Transverse colon (tissue), 4 donors: ENCODE results near the gene SETD3. TPM values are rescaled to one million over a fixed set of nuclear protein-coding genes. Genes with fewer than 3 reads are reported as not detected.

Source experiments
- DNase-seq: peaks from one replicate; pipeline ENCODE4 v3.0.0-alpha.2; 2019
- H3K27ac ChIP-seq, 4 donors: fragments of 200-600 bp; sonication (generic); 2 replicates each; pipeline ENCODE4 v1.5.1; 2016 to 2018; ENCODE audit warnings: inconsistent platforms in 4 of 4
- H3K27me3 ChIP-seq: fragments of 200-600 bp; sonication (generic); 2 replicates; pipeline ENCODE4 v1.5.1; 2017; ENCODE audit warnings: inconsistent platforms
- H3K36me3 ChIP-seq, 4 donors: fragments of 200-600 bp; sonication (generic); 2 replicates each; pipeline ENCODE4 v1.5.1; 2017 to 2019; ENCODE audit warnings: inconsistent platforms in 4 of 4
- H3K4me1 ChIP-seq, 4 donors: fragments of 200-600 bp; sonication (generic); 2 replicates each; pipeline ENCODE4 v1.5.1; 2017 to 2020; ENCODE audit warnings: inconsistent platforms in 4 of 4
- H3K4me3 ChIP-seq, 4 donors: fragments of 200-600 bp; sonication (generic); 1 replicate in 1 of 4; 2 replicates in 3 of 4; pipeline versions ENCODE4 v1.5.1 to v1.6.1; 2017 to 2019; ENCODE audit warnings: inconsistent platforms in 4 of 4
- H3K9me3 ChIP-seq, 2 donors: fragments of 200-600 bp; sonication (generic); 2 replicates each; pipeline ENCODE4 v1.5.1; 2017 to 2019; ENCODE audit warnings: inconsistent platforms in 2 of 2
- EP300 ChIP-seq: sonication (generic); formaldehyde crosslinking; IDR thresholded peaks from one replicate; pipeline ENCODE4 v1.6.1; 2017; ENCODE audit warnings: antibody characterized with exemption, low read depth
- POLR2A ChIP-seq: fragments of 450-650 bp; IDR thresholded peaks from one replicate; pipeline ENCODE4 v1.6.1; 2016; ENCODE audit warnings: antibody characterized with exemption, mild to moderate bottlenecking, moderate library complexity
- POLR2AphosphoS5 ChIP-seq, 3 donors: sonication (generic); formaldehyde crosslinking; IDR thresholded peaks; one replicate each; pipeline ENCODE4 v1.6.1; 2016; ENCODE audit warnings: antibody characterized with exemption in 3 of 3
- WGBS, 2 donors: methylation state at CpG; one replicate each; pipeline ENCODE4 v1.1.5; 2018; ENCODE audit warnings: low coverage in 1 of 2; 5-methylcytosine and 5-hydroxymethylcytosine counted together
- in situ Hi-C, 4 donors: fragments of 200-750 bp; cut with MboI; loops; one replicate each; pipeline versions ENCODE4 v1.15.0 to v1.15.1; 2017; ENCODE audit warnings: low sequenced_read_pairs in 3 of 4, low pct_ligation_motif_present in 1 of 4, low pct_unique_long_range_greater_than_20kb in 1 of 4
- intact Hi-C: fragments of 100-400 bp; cut with DNase I; formaldehyde crosslinking; loops from one replicate; pipeline ENCODE4 v1.15.1; 2023; ENCODE audit warnings: low total_unique reads
- total RNA-seq, 4 donors: library from RNA; depleted of rRNA; stranded (reverse); fragments of >200 nt; gene quantifications; one replicate each; pipeline ENCODE4 v1.1.0, GENCODE V29; 2016
- TF ChIP-seq, protein P1 (sequence below), 5 experiments: fragments of 200-600 bp in 3 of 5; fragments of 450-650 bp in 2 of 5; sonication (generic) in 3 of 5; IDR thresholded peaks; 1 replicate in 2 of 5; 2 replicates in 3 of 5; pipeline ENCODE4 v1.5.1; 2016 to 2017; ENCODE audit warnings: antibody characterized with exemption in 5 of 5, inconsistent platforms in 3 of 5, mild to moderate bottlenecking in 2 of 5, moderate library complexity in 1 of 5

Gene SETD3
- total RNA-seq, 4 donors from 2014 or later = 50.1 to 224 (median 68.8) TPM

DNA sequence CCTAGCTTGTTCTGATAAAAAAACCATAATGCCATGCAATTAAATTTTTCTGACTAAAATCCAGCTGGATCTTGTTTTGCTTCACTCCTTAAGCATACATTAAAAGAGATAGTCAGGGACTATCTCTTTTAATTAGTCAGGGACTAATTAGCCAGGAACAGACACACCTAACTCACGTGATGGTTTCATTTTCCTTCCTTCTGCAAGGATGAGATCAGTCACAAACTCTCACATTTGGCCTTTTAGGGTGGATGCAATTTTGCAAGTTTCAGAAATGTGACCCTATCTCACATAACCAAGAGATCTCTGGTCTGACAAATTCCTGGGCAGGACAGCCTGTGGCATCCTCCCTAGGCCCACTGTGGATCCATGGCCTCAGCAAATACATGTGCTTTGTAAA lies 62.4 kb downstream of the SETD3 start:
- no peak for TF ChIP-seq POLR2A
- TF ChIP-seq EP300 = no peak
- TF ChIP-seq, protein P1, sequence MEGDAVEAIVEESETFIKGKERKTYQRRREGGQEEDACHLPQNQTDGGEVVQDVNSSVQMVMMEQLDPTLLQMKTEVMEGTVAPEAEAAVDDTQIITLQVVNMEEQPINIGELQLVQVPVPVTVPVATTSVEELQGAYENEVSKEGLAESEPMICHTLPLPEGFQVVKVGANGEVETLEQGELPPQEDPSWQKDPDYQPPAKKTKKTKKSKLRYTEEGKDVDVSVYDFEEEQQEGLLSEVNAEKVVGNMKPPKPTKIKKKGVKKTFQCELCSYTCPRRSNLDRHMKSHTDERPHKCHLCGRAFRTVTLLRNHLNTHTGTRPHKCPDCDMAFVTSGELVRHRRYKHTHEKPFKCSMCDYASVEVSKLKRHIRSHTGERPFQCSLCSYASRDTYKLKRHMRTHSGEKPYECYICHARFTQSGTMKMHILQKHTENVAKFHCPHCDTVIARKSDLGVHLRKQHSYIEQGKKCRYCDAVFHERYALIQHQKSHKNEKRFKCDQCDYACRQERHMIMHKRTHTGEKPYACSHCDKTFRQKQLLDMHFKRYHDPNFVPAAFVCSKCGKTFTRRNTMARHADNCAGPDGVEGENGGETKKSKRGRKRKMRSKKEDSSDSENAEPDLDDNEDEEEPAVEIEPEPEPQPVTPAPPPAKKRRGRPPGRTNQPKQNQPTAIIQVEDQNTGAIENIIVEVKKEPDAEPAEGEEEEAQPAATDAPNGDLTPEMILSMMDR (IDR thresholded peaks at IDR 0.05) = no peak
- no peak for TF ChIP-seq POLR2AphosphoS5 (IDR thresholded peaks at IDR 0.05)
- WGBS, 2 donors = 30% methylated on average over 1 of the region's 1 CpG; no CpG with 5 or more reads in 1 of the 2 donors
- no peak for DNase-seq
- Histone ChIP-seq H3K9me3 (no peaks in the 10 kb centered on the region), H3K4me1 (peaks cover 0 to 37% (median 11%) of the 10 kb centered on the region in 4 donors), H3K4me3 (no peak overlapping the region), H3K36me3 (no peaks in the 10 kb centered on the region), H3K27me3 (no peaks in the 10 kb centered on the region), H3K27ac (no peak overlapping the region)
- in situ Hi-C loops (no loop called here), intact Hi-C loops (no loop called here)

DNA sequence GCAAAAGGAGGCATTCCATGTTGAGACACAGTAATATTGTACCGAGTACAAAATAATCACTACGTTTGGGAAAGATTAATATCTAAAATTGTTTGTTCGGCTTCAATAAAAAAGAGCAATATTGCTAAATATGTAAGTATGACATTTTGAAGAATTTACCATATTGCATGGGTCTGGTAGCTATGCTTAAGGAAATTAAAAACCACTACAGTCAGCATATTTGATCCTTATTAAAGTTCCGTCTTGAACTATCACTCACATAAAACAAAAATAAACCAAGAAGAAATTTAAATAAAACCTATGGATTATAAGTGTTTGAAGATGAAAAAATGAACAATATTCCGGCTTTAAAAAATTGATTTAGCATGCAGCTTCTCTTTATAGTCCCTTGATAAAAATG lies 63.8 kb downstream of the SETD3 start:
- intact Hi-C loops (no loop called here), in situ Hi-C loops (no loop called here)
- no peaks in the 10 kb centered on the region for H3K27me3 ChIP-seq
- peaks cover 0 to 27% (median 6%) of the 10 kb centered on the region in 4 donors for H3K4me1 ChIP-seq
- 91% methylated on average over 5 of the region's 5 CpGs for WGBS, 2 donors
- no peak overlapping the region for H3K27ac ChIP-seq
- H3K36me3 ChIP-seq = peaks cover 0 to 12% (median 2%) of the 10 kb centered on the region in 4 donors
- H3K4me3 ChIP-seq = no peak overlapping the region
- DNase-seq = no peak
- no peak for TF ChIP-seq POLR2AphosphoS5 (IDR thresholded peaks at IDR 0.05)
- TF ChIP-seq POLR2A = no peak
- TF ChIP-seq, protein P1 (IDR thresholded peaks at IDR 0.05) = no peak
- TF ChIP-seq EP300 = no peak
- no peaks in the 10 kb centered on the region for H3K9me3 ChIP-seq

DNA sequence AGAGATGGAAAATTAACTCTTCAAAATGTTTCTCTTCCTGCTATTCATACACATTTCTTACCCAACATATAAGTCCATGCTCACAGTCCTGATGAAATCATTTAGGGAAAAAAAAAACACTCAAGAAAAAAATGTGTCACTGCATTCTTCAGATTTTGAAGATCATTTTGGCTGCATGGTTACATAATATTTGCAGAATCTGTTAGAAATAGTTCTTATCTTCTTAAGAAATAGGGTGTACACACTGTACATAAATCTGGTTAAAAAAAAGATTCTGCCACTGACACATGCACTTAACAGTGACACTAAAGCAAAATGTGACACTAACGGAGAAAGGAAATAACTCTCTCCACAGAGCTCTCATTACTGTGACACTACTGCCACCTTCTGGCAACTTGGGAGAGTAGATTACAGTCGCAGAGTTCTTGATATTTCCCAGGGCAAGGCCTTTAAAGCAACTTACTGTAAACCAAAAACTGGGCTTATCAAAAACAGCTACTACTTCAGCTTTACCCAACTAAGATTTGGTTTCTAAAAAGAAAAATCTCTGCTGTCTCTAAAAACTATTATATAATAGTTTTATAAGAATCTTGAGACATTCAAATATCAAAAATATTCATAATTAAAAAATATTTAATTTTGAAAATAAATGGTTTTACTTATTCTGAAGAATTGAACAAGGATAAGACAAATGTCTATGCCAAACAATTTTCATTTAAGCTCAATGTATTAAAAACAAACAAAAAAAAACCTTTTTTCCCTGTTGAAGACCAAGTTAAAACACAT lies 65.0 kb downstream of the SETD3 start:
- Histone ChIP-seq H3K27ac (no peak overlapping the region), H3K27me3 (no peaks in the 10 kb centered on the region), H3K9me3 (no peaks in the 10 kb centered on the region), H3K4me1 (peaks cover 0 to 15% (median 3%) of the 10 kb centered on the region in 4 donors), H3K4me3 (no peak overlapping the region), H3K36me3 (peaks cover 0 to 12% (median 3%) of the 10 kb centered on the region in 4 donors)
- intact Hi-C loops = no loop called here
- in situ Hi-C loops = no loop called here
- peak; percentile 48 for DNase-seq
- TF ChIP-seq EP300 = no peak
- TF ChIP-seq, protein P1 (IDR thresholded peaks at IDR 0.05) = peak; percentile 74 to 81 (median 76)
- WGBS, 2 donors = 0 to 3% methylated on average over 2 of the region's 2 CpGs

DNA sequence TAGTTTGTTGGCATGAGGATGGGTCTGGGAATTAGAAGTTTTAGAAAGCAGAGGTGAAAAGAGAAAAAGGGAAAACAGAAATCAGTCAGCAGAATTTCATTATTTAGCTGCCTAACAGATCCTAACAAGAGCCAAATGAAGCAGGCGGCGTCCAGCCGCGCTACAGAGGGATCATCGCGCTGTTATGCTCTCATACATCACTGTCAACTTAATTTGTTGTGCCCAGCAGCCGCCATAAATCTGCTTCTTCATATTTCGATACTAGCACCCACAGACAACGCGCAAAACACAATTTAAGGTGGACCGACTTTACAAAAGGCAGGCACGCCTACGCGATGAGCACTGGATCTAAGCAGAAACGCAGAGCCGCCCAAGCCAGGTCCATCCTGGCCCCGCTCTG lies 66.7 kb downstream of the SETD3 start:
- H3K4me1 ChIP-seq = peaks cover 0 to 7% (median 0%) of the 10 kb centered on the region in 4 donors
- no peak overlapping the region for H3K27ac ChIP-seq
- 93 to 97% methylated on average over 17 of the region's 17 CpGs for WGBS, 2 donors
- intact Hi-C loops = no loop called here
- H3K4me3 ChIP-seq = no peak overlapping the region
- TF ChIP-seq POLR2AphosphoS5 (IDR thresholded peaks at IDR 0.05) (no peak), EP300 (no peak), POLR2A (no peak)
- TF ChIP-seq, protein P1 (IDR thresholded peaks at IDR 0.05) = no peak
- no peak for DNase-seq
- H3K9me3 ChIP-seq = no peaks in the 10 kb centered on the region
- H3K27me3 ChIP-seq = no peaks in the 10 kb centered on the region
- H3K36me3 ChIP-seq = peaks cover 0 to 12% (median 3%) of the 10 kb centered on the region in 4 donors
- in situ Hi-C loops = no loop called here
